GM20000 (cell line): ENCODE data around the gene TNN.

Source experiments
- DNase-seq: peaks from one replicate; pipeline ENCODE4 v3.0.0; 2012; ENCODE audit warnings: low spot score
- TF ChIP-seq, protein P1 (sequence below): IDR thresholded peaks from 2 replicates; pipeline ENCODE4 v1.5.1; 2012; ENCODE audit warnings: mild to moderate bottlenecking, control low read depth; ENCODE audit errors: extremely low read depth, missing control alignments

The TNN gene

DNA sequence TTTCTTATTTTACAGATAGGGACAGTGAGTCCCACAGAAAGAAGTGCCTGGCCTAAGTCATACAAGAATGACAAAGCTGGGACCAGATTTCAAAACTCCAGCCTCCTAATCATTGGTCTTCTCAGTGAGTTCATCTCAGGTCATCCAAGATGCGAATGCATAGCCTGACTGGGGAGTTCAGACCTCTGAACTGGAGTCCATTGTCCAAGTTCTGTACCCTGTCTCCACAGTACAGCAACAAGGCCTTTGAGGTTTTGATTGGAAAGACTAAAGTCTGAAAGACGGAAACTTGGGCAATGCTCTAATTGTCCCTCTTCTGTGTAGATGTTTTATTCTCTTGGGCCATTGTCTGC, 62.0 kb downstream of the TNN start:
- no peak for DNase-seq
- TF ChIP-seq, protein P1, sequence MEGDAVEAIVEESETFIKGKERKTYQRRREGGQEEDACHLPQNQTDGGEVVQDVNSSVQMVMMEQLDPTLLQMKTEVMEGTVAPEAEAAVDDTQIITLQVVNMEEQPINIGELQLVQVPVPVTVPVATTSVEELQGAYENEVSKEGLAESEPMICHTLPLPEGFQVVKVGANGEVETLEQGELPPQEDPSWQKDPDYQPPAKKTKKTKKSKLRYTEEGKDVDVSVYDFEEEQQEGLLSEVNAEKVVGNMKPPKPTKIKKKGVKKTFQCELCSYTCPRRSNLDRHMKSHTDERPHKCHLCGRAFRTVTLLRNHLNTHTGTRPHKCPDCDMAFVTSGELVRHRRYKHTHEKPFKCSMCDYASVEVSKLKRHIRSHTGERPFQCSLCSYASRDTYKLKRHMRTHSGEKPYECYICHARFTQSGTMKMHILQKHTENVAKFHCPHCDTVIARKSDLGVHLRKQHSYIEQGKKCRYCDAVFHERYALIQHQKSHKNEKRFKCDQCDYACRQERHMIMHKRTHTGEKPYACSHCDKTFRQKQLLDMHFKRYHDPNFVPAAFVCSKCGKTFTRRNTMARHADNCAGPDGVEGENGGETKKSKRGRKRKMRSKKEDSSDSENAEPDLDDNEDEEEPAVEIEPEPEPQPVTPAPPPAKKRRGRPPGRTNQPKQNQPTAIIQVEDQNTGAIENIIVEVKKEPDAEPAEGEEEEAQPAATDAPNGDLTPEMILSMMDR: no peak

DNA sequence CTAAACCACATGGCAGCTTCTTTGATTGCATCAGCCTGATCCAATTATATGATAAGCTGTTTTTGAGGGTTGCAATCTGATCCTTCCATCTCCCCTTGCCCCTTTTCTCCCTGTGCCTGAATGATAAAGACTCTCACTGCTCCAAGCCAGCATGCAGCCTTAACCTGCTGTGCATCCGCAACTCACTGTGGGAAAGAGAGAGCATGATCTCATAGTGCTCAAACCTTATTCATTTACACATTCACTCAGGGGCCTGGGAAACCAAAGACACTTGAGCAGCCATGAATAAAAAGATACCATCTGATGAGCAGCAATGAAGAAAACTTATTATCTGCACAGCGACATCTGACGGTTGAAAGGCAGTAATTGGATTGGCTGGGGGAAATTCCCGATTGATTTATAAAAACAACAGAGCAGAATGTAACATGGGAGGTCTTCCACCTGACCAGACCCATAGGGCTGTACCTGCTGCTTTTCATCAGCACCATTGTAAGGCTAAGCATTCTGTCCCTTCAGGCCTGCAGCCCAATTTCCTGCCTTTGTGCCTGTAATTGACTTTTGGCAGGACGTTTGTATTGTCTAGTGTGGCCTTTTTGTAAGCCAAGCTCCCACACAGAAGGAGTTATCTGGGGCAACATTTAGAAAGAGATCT, 62.5 kb downstream of the TNN start:
- no peak for DNase-seq

DNA sequence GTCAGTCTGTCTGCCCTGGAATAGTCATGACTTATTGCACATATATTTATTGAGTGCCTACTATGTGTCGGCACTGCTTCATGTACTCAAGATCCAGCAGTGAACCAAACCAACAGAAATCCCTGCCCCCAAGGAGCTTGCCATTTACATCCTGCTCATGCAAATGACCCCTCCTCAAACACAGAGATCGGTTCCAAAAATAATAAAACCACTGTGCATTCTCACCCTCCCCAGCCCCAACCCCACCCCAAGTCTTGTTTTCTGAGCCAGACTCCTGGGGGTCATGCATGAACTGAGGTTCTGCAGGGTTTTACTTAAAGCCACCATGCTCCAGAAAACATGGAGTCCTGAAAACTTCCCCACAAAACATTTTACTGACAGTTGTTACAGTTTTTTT, 63.0 kb downstream of the TNN start:
- TF ChIP-seq, protein P1: no peak
- DNase-seq: no peak

More for the DNA sequence above, 62.5 kb downstream of the TNN start:
- TF ChIP-seq, protein P1: no peak

DNA sequence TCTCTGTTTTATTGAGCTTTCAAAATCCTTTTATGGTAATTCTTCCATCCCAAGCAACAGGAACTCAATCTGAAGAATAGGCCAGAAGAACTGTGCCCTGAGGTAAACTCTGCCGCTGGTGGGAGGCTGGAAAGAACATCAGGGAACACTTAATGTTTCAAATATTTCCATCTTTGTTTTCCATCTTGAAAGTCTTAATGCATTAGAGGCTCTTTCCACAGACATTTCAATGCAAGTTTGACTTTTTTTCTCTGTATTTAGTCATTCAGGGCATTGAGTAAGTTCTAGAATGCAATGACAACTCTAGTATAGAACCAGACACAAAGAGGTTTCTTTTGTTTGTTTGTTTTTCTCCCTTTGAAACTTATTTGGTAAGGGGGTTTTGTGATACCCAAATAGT, 63.5 kb downstream of the TNN start:
- DNase-seq: no peak
- TF ChIP-seq, protein P1: no peak

DNA sequence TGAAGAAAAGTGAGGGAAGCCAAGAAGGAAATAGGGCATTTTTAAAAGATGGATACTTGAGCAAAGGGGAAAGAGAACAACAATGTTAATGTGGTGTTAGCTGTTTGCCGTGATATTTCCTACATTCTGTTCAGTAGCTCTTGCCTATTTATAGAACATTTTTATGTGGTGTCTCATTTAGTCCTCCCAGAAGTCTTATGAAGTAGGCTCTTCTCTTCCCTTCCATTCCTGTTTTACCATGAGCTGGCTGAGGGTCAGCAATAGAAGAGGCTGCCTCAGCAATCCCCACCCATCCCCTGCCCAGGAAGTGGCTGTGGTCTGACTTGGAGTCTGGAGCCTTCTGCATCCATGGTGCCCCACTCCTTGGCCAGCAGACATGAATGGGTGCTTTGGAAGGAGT, 64.8 kb downstream of the TNN start:
- no peak for DNase-seq
- TF ChIP-seq, protein P1: no peak

DNA sequence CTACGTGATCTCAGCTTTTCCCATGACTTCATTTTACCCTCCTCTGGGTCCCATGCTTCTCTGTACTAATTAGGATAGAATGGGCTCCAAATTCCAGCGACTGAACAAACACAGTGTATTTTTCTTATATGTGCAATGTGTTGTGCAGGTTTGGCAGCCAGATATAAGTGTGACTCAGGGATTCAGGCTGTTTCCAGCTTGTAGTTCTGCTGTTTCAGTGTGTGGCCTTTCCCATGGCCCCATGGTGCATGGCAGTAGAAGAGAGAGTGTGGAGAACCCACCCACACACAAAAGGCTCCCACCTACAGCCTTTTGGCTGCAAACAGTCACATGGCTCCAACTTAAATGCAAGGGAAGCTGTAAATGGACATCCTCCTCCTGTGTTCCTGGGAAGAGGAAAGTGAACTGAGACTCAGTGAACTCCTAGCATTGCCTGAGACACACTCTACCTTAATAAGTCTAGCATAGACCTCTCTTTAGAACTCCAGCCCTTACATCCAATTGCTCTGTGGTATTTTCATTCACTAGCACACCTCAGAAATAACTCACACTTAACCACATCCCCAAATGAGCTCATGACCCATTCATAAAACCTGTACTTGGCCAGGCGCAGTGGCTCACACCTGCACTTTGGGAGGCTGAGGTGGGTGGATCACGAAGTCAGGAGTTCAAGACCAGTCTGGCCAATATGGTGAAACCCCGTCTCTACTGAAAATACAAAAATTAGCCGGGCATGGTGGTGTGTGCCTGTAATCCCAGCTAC, 66.2 kb downstream of the TNN start:
- TF ChIP-seq, protein P1: no peak
- no peak for DNase-seq

DNA sequence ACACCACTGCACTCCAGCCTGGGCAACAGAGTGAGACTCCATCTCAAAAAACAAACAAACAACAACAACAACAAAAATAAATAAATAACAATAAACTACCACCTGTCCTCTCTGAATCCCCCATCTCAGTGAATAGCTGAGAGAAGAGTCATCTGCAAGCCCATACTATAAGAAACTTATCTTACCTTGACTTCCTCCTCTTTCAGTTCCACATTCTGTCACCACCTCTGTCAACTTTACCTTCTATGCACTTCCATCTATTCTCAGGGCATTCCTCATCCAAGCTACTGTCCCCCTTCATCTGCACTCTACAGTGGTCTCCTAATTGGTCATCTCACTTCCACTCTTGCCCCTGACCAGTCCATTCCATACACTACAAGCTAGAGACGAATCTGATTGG, 66.9 kb downstream of the TNN start:
- no peak for DNase-seq
- TF ChIP-seq, protein P1: no peak
